Activated CD4-positive, CD25-positive, alpha-beta regulatory T cell (primary cell): Measurements from ENCODE around the gene YWHAE.
"Not testable (repeated sequence)": the region's sequence is repeated elsewhere in the genome, so short reads cannot be mapped to it uniquely, and the experiment has no call there.

Source experiments
- DNase-seq, 4 experiments: peaks; one replicate each; lab custom pipeline; 2025; lab: John Stamatoyannopoulos, UW

Gene YWHAE

GRCh38 chr17:1412185-1413110, 12.4 kb upstream of the YWHAE start:
- DNase-seq, result no peak

- no peak for DNase-seq
Observed at GRCh38 chr17:1402262-1402586, 2.2 kb upstream of the YWHAE start.

- DNase-seq, result peak in 2 of 4 experiments; percentile 35 to 58
Observed at GRCh38 chr17:1398931-1399678, 917 bp downstream of the YWHAE start.

DNA sequence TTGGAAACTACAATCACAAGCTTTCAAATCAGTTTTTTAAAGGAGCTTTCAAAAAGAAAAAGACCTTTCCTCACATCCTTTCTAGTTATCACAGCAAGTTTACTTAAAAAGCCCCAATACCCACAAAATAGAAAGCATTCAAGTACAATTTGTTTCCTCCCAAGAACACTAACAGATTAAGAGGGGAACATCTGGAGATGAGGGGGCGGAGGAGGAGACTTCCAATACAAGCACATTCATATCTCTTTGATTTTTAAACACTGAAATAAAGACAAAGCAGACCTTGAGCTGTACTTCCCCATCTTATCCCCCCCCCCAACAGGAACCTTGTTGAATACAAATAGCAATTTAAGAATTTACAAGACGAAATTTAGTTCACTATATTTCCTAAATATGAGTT, 2.0 kb downstream of the YWHAE start:
- no peak for DNase-seq

GRCh38 chr17:1395876-1396665, 4.0 kb downstream of the YWHAE start:
- DNase-seq, result not testable (repeated sequence)

GRCh38 chr17:1391577-1391976, 8.4 kb downstream of the YWHAE start:
- DNase-seq, result no peak

GRCh38 chr17:1390432-1391367, 9.3 kb downstream of the YWHAE start:
- no peak for DNase-seq

DNA sequence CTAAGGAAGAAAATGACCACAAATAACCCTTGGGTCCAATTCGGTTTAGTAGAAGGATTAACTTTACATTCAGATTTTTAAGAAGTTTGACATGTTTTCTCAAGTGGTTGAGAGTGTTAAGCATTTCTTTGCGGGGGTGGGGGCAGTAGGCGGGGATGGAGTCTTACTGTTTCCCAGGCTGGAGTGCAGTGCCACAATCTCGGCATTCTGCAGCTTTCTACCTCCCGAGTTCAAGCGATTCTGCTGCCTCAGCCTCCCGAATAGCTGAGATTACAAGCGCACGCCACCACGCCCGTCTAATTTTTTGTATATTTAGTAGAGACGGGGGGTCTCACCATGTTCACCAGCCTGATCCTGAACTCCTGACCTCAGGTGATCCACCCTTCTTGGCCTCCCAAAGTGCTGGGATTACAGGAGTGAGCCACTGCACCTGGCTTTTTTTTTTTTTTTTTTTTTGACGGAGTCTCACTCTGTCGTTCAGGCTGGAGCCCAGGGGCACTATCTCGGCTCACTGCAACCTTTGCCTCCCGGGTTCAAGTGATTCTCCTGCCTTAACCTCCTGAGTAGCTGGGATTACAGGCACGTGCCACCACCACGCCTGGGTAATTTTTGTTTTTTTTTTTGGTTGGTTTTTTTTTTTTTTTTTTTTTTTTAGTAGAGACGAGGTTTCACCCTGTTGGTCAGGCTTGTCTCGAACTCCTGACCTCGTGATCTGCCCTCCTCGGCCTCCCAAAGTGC, 12.4 kb downstream of the YWHAE start:
- DNase-seq, result not testable (repeated sequence)

GRCh38 chr17:1386675-1387190, 13.3 kb downstream of the YWHAE start:
- DNase-seq, result not testable (repeated sequence)

DNA sequence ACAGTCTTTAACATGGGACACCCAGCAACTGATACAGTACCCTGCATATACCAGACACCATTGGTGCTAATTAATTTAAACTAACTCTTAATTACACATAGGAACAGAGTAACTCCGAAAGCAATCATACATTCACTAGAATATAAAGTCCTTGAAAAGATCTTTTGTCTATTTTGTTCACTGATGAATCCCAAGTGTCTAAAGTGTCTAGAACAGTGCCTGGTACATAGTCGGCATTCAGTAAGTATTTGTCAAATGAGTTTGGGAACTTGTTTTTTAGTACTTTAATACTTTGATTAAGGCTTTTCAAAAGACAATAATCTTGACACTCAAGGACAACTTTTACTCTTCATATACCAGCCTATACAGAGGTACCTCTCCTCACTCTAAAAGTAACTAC, 13.8 kb downstream of the YWHAE start:
- no peak for DNase-seq

DNA sequence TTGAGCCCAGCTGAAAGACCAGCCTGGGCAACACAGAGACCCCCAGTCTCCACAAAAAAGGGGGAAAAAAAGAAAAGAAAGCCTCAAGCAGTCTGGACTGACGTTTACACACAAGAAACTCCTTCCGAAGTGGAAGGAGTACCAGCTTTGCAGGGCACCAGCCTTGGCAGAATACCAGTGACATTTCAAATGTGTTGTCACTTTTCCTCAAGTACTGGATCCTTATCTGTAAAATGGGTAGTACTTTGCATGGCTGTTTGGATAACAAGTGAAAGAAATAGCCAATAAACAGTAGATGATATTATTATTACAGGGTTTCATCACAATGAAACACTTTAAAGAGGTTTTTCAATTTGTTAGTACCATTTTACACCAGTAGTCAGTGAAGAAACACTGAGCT, 14.2 kb downstream of the YWHAE start:
- DNase-seq, result no peak

DNA sequence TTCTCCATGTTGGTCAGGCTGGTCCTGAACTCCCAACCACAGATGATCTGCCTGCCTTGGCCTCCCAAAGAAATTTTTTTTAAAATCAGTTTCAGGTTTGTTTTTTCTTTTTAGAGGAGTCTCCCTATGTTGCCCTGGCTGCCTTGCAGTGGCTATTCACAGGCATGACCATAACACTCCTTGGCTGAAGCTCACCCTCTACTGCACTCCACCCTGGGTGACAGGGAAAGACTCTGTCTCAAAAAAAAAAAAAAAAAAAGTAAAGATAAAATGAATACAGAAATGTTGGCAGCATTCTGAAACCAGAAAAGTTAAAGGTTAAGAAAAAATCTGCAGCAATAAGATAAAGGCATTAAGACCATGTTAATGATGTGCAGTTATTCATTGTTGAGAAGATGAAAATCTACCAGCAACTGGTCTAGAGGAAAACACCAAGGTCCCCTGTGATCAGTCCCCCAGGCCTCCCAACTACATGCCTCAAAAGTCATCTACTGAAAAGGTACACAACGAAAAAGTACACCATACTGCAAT, 15.1 kb downstream of the YWHAE start:
- no peak for DNase-seq

DNA sequence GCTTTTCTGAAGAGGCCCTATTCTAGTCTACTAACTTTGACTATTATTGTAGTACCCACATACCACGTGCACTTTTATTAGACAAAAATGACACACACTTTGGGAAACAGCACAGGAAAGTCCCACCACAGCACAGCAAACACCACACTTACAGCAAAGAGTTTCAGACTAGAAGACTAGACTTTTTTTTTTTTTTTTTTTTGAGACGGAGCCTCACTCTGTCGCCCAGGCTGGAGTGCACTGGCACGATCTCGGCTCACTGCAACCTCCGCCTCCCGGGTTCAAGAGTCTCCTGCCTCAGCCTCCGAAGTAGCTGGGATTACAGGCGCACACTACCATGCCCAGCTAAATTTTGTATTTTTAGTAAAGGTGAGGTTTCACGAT, 20.1 kb downstream of the YWHAE start:
- no peak for DNase-seq

GRCh38 chr17:1379208-1379929, 20.7 kb downstream of the YWHAE start:
- no peak for DNase-seq

- not testable (repeated sequence) for DNase-seq
Observed at GRCh38 chr17:1378476-1378860, 21.6 kb downstream of the YWHAE start.

GRCh38 chr17:1377334-1377733, 22.7 kb downstream of the YWHAE start:
- no peak for DNase-seq

DNA sequence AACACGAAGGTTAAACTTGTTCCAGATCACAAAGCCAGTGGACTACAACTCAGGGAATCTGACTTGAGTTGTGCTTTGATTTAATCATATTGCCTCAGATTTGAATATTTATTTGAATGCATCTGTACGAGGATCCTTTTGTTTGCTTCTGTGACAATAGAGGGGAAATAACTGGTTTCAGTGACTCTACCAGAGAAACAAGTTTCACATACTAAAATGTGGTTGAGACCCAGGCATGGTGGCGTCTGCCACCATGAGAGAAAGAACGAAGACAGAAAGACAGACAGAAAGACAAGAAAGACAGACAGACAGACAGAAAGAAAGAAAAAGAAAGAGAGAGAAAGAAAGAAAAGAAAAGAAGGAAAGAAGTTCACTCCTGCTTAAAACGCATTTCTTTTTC, 24.0 kb downstream of the YWHAE start:
- DNase-seq, result no peak

DNA sequence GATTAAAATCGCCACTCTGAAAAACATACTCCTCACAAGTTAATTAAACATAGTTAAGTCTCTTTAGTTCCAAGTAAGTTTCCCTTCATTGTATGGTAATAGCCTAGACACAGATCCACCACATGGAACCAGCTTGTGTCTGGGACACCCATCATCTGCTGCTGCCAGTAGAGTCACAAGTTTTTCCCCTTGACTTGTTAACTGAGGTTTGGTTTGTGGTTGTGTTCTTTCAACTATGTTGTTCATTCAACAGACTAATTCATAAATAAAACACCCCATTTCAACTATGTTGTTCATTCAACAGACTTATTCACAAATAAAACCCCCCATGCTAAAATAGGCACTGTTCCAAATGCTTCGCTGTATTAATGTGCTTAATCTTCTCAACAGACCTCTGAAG, 24.4 kb downstream of the YWHAE start:
- DNase-seq, result no peak

- DNase-seq, result no peak
Observed at GRCh38 chr17:1374431-1375177, 25.4 kb downstream of the YWHAE start.
